ENCODE measurements around the gene CTAGE15. TPM values are rescaled to one million over a fixed set of nuclear protein-coding genes. Genes with fewer than 3 reads are reported as not detected.
"Not testable (repeated sequence)": the region's sequence is repeated elsewhere in the genome, so short reads cannot be mapped to it uniquely, and the experiment has no call there.

The CTAGE15 gene
- polyA plus RNA-seq, 3 donors: 0.46 to 0.74 TPM; not detected in 1

GRCh38 chr7:143621175-143621574, 49.6 kb downstream of the CTAGE15 start:
- DNase-seq (ENCODE audit: low read depth in 3 of 3, low spot score in 2 of 3): not testable (repeated sequence)

GRCh38 chr7:143622130-143622529, 50.5 kb downstream of the CTAGE15 start:
- not testable (repeated sequence) for DNase-seq (ENCODE audit: low read depth in 3 of 3, low spot score in 2 of 3)

Other genes starting within 250 kb of the CTAGE15 start
- 1 to 10 TPM; 1.5 to 2.6 (median 2.6) TPM for gene FAM131B, start 209.1 kb upstream of the CTAGE15 start, polyA plus RNA-seq (ENCODE audit: insufficient read length in 3 of 3)
- 10 to 100 TPM; 57.8 to 66.2 (median 60.1) TPM for gene ZYX, start 190.5 kb upstream of the CTAGE15 start, polyA plus RNA-seq (ENCODE audit: insufficient read length in 3 of 3)
- 10 to 100 TPM; 15.7 to 19.1 (median 17.0) TPM for gene EPHA1, start 162.9 kb upstream of the CTAGE15 start, polyA plus RNA-seq (ENCODE audit: insufficient read length in 3 of 3)
- gene TAS2R60, start 128.3 kb upstream of the CTAGE15 start, polyA plus RNA-seq (ENCODE audit: insufficient read length in 3 of 3): not detected
- gene TAS2R41, start 93.9 kb upstream of the CTAGE15 start, polyA plus RNA-seq (ENCODE audit: insufficient read length in 3 of 3): not detected
- gene TCAF2, start 49.2 kb downstream of the CTAGE15 start, polyA plus RNA-seq (ENCODE audit: insufficient read length in 3 of 3): 1 to 10 TPM; 2.5 to 3.0 (median 2.8) TPM
- under 1 TPM in 1 of 3 donors, not detected in 2; 0.15 TPM for gene CTAGE6, start 185.9 kb downstream of the CTAGE15 start, polyA plus RNA-seq (ENCODE audit: insufficient read length in 3 of 3)